ENCODE results near the gene SNX25.
"Not testable (repeated sequence)": the region's sequence is repeated elsewhere in the genome, so short reads cannot be mapped to it uniquely, and the experiment has no call there.

The SNX25 gene

GRCh38 chr4:185209031-185209851 lies at the start of gene SNX25:
Gene SNX25 (plus strand): TSS chr4:185209598. CDS start chr4:185209827, 229 bp downstream.
- no peak for DNase-seq

- peak; percentile 56 for DNase-seq
Observed at GRCh38 chr4:185165605-185166063, 43.8 kb upstream of the SNX25 start.

GRCh38 chr4:185167234-185167633 lies 42.2 kb upstream of the SNX25 start:
- no peak for DNase-seq

GRCh38 chr4:185171373-185172071 lies 37.9 kb upstream of the SNX25 start:
- no peak for DNase-seq

- no peak for DNase-seq
Observed at GRCh38 chr4:185179488-185179887, 29.9 kb upstream of the SNX25 start.

GRCh38 chr4:185182239-185182638 lies 27.2 kb upstream of the SNX25 start:
- DNase-seq, result no peak

- peak; percentile 38 for DNase-seq
Observed at GRCh38 chr4:185183622-185184281, 25.6 kb upstream of the SNX25 start.

GRCh38 chr4:185186769-185187168 lies 22.6 kb upstream of the SNX25 start:
- no peak for DNase-seq

- no peak for DNase-seq
Observed at GRCh38 chr4:185189606-185190305, 19.6 kb upstream of the SNX25 start.

GRCh38 chr4:185190306-185190856 lies 19.0 kb upstream of the SNX25 start:
- DNase-seq, result no peak

GRCh38 chr4:185192059-185192458 lies 17.3 kb upstream of the SNX25 start:
- no peak for DNase-seq

- no peak for DNase-seq
Observed at GRCh38 chr4:185194924-185195888, 14.2 kb upstream of the SNX25 start.

GRCh38 chr4:185196437-185196836 lies 13.0 kb upstream of the SNX25 start:
- no peak for DNase-seq

- DNase-seq, result not testable (repeated sequence)
Observed at GRCh38 chr4:185198189-185198588, 11.2 kb upstream of the SNX25 start.

GRCh38 chr4:185201977-185202962 lies 7.1 kb upstream of the SNX25 start:
- DNase-seq, result peak; percentile 37

- DNase-seq, result no peak
Observed at GRCh38 chr4:185202984-185203485, 6.4 kb upstream of the SNX25 start.

GRCh38 chr4:185203486-185204237 lies 5.7 kb upstream of the SNX25 start, which contains the start of gene CFAP97:
Gene CFAP97 (minus strand): TSS chr4:185204000. CDS start chr4:185191196, 12,804 bp downstream.
- peak; percentile 66 for DNase-seq

GRCh38 chr4:185204238-185204910 lies 5.0 kb upstream of the SNX25 start:
- DNase-seq, result no peak
